HepG2 (cell line): ENCODE data around the gene POLRMT. TPM values are rescaled to one million over a fixed set of nuclear protein-coding genes. Genes with fewer than 3 reads are reported as not detected.

ENCODE experiments used
- CC2D1A ChIP-seq: sonication (generic); formaldehyde crosslinking; IDR thresholded peaks from 2 replicates; pipeline ENCODE4 v1.8.1; 2023; ENCODE audit warnings: mild to moderate bottlenecking, missing genetic modification reagents
- CHCHD3 ChIP-seq: sonication (generic); formaldehyde crosslinking; IDR thresholded peaks from 2 replicates; pipeline ENCODE4 v1.8.0; 2022; ENCODE audit warnings: mild to moderate bottlenecking, missing genetic modification reagents, moderate library complexity
- NFE2L1 ChIP-seq: sonication (generic); formaldehyde crosslinking; IDR thresholded peaks from 2 replicates; pipeline ENCODE4 v1.4.0; 2020; ENCODE audit warnings: missing genetic modification reagents, mild to moderate bottlenecking, borderline replicate concordance
- REPIN1 ChIP-seq: sonication (generic); formaldehyde crosslinking; IDR thresholded peaks from 2 replicates; pipeline ENCODE4 v1.8.0; 2022; ENCODE audit warnings: missing genetic modification reagents, low read depth, mild to moderate bottlenecking, borderline replicate concordance
- SKI ChIP-seq: fragments of 450-650 bp; IDR thresholded peaks from one replicate; pipeline ENCODE4 v1.6.1; 2018; ENCODE audit warnings: mild to moderate bottlenecking; ENCODE audit not compliant: partially characterized antibody
- SSRP1 ChIP-seq: IDR thresholded peaks from 2 replicates; pipeline ENCODE4 v1.6.1; 2016; ENCODE audit warnings: control low read depth
- TEAD2 ChIP-seq: sonication (generic); formaldehyde crosslinking; IDR thresholded peaks from 2 replicates; pipeline ENCODE4 v1.9.0; 2021; ENCODE audit warnings: missing genetic modification reagents
- ZFYVE20 ChIP-seq: sonication (generic); formaldehyde crosslinking; IDR thresholded peaks from 2 replicates; pipeline ENCODE4 v1.8.0; 2023; ENCODE audit warnings: low read depth, mild to moderate bottlenecking, moderate library complexity, missing genetic modification reagents, borderline replicate concordance
- ZNF780A ChIP-seq: sonication (generic); formaldehyde crosslinking; IDR thresholded peaks from 2 replicates; pipeline ENCODE4 v1.8.0; 2022; ENCODE audit warnings: mild to moderate bottlenecking, missing genetic modification reagents, moderate library complexity
- polyA plus RNA-seq, 8 experiments: library from polyadenylated mRNA; depleted of rRNA in 3 of 8; stranded (reverse) in 7 of 8; unstranded in 1 of 8; fragments of >200 nt; fragmentation: Illumina TruSeq in 4 of 8; extraction: Trizol in 4 of 8; gene quantifications; 2 replicates each; pipeline versions ENCODE4 v1.2.1 to v1.2.3, GENCODE V29; 2011 to 2016; ENCODE audit warnings: low read depth in 4 of 8, missing spikeins in 1 of 8, mixed read lengths in 1 of 8; ENCODE audit not compliant: insufficient read depth in 1 of 8
- total RNA-seq, 5 experiments: library from RNA; depleted of rRNA; stranded (reverse); fragments of >200 nt; fragmentation: Illumina TruSeq; extraction: Trizol; gene quantifications; 2 replicates each; pipeline ENCODE4 v1.2.3, GENCODE V29; 2016; ENCODE audit warnings: low read depth in 1 of 5
- TF ChIP-seq, protein P1 (sequence below), 2 experiments: fragments of 450-650 bp in 1 of 2; sonication (generic) in 1 of 2; formaldehyde crosslinking in 1 of 2; IDR thresholded peaks; 2 replicates each; pipeline versions ENCODE4 v1.6.1 to v1.8.0; 2016 to 2022; ENCODE audit warnings: antibody characterized with exemption in 1 of 2, mild to moderate bottlenecking in 1 of 2, missing genetic modification reagents in 1 of 2
- TF ChIP-seq, protein P2 (sequence below): sonication (generic); formaldehyde crosslinking; conservative IDR thresholded peaks from 2 replicates; pipeline ENCODE4 v1.4.0; 2020; ENCODE audit warnings: missing genetic modification reagents
- TF ChIP-seq, protein P3 (sequence below): sonication (generic); formaldehyde crosslinking; IDR thresholded peaks from 2 replicates; pipeline ENCODE4 v1.8.1; 2023; ENCODE audit warnings: mild to moderate bottlenecking, missing genetic modification reagents
- TF ChIP-seq, protein P4 (sequence below): IDR thresholded peaks from 2 replicates; pipeline ENCODE4 v1.6.1; 2016; ENCODE audit warnings: low read depth, borderline replicate concordance
- TF ChIP-seq, protein P5 (sequence below): sonication (generic); formaldehyde crosslinking; IDR thresholded peaks from 2 replicates; pipeline ENCODE4 v1.8.1; 2022; ENCODE audit warnings: low read depth, mild to moderate bottlenecking, missing genetic modification reagents

POLRMT gene
- total and polyA plus RNA-seq, 2 of the 13 experiments (the other 11 are each of a cell fraction or from before 2014, with no cell fraction given): 78.0 to 101 TPM

DNA sequence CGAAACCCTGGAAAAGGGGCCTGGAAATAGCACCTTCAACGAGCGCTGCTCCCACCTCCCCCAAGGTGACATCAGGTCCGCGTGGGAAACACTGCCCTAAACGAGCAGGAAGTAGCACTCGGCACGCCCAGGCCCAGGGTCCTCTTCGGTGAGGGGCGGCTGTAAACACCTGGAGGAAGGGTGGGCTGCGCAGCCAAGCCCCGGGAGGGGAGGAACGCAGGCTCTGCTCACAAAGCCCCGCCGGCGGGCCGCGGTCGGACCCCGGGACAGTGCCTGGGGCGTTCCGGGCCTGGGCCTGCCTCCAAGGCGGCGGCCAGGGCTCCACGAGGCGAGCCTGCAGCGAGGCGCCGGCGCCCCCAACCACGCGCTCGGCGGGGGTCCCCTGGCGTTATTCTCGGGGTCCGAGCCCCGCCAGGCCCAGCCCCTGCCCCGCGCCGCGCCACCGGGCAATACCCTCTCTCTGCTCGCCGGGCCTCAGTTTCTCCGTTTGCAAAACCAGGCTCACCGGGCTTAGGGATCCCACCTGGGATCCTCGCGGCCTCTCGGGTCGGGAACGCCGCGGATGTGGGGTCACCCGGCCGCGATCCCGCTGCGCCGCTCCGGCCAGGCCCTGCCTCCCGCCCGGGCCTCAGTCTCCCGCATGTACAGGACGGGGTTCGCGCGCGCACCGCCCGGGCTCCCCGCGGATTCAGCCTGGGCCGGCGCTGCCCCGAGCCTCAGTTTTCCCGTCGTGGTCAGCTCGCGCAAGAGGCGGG, 29.0 kb upstream of the POLRMT start (continued):
- TF ChIP-seq, protein P1, sequence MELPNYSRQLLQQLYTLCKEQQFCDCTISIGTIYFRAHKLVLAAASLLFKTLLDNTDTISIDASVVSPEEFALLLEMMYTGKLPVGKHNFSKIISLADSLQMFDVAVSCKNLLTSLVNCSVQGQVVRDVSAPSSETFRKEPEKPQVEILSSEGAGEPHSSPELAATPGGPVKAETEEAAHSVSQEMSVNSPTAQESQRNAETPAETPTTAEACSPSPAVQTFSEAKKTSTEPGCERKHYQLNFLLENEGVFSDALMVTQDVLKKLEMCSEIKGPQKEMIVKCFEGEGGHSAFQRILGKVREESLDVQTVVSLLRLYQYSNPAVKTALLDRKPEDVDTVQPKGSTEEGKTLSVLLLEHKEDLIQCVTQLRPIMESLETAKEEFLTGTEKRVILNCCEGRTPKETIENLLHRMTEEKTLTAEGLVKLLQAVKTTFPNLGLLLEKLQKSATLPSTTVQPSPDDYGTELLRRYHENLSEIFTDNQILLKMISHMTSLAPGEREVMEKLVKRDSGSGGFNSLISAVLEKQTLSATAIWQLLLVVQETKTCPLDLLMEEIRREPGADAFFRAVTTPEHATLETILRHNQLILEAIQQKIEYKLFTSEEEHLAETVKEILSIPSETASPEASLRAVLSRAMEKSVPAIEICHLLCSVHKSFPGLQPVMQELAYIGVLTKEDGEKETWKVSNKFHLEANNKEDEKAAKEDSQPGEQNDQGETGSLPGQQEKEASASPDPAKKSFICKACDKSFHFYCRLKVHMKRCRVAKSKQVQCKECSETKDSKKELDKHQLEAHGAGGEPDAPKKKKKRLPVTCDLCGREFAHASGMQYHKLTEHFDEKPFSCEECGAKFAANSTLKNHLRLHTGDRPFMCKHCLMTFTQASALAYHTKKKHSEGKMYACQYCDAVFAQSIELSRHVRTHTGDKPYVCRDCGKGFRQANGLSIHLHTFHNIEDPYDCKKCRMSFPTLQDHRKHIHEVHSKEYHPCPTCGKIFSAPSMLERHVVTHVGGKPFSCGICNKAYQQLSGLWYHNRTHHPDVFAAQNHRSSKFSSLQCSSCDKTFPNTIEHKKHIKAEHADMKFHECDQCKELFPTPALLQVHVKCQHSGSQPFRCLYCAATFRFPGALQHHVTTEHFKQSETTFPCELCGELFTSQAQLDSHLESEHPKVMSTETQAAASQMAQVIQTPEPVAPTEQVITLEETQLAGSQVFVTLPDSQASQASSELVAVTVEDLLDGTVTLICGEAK (IDR thresholded peaks at IDR 0.05): no peak
- TF ChIP-seq, protein P1 (CRISPR knock-in tag; IDR thresholded peaks at IDR 0.05): no peak
- TF ChIP-seq, protein P2, sequence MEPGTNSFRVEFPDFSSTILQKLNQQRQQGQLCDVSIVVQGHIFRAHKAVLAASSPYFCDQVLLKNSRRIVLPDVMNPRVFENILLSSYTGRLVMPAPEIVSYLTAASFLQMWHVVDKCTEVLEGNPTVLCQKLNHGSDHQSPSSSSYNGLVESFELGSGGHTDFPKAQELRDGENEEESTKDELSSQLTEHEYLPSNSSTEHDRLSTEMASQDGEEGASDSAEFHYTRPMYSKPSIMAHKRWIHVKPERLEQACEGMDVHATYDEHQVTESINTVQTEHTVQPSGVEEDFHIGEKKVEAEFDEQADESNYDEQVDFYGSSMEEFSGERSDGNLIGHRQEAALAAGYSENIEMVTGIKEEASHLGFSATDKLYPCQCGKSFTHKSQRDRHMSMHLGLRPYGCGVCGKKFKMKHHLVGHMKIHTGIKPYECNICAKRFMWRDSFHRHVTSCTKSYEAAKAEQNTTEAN (CRISPR knock-in tag): no peak
- TF ChIP-seq, protein P3, sequence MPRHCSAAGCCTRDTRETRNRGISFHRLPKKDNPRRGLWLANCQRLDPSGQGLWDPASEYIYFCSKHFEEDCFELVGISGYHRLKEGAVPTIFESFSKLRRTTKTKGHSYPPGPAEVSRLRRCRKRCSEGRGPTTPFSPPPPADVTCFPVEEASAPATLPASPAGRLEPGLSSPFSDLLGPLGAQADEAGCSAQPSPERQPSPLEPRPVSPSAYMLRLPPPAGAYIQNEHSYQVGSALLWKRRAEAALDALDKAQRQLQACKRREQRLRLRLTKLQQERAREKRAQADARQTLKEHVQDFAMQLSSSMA (CRISPR knock-in tag): no peak
- TF ChIP-seq CC2D1A (no peak), TEAD2 (CRISPR knock-in tag) (no peak), ZFYVE20 (CRISPR knock-in tag) (no peak; the same call in 1 of the 2 replicates), REPIN1 (CRISPR knock-in tag) (no peak), SKI (no peak), NFE2L1 (CRISPR knock-in tag) (no peak), CHCHD3 (CRISPR knock-in tag) (peak; percentile 74; the same call in 1 of the 2 replicates), SSRP1 (CRISPR knock-in tag) (no peak), ZNF780A (CRISPR knock-in tag) (0 out of 2 replicates have a peak, but pooled peaks have one; percentile 2)
- TF ChIP-seq, protein P4, sequence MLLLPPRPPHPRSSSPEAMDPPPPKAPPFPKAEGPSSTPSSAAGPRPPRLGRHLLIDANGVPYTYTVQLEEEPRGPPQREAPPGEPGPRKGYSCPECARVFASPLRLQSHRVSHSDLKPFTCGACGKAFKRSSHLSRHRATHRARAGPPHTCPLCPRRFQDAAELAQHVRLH (CRISPR knock-in tag): no peak
- TF ChIP-seq, protein P5, sequence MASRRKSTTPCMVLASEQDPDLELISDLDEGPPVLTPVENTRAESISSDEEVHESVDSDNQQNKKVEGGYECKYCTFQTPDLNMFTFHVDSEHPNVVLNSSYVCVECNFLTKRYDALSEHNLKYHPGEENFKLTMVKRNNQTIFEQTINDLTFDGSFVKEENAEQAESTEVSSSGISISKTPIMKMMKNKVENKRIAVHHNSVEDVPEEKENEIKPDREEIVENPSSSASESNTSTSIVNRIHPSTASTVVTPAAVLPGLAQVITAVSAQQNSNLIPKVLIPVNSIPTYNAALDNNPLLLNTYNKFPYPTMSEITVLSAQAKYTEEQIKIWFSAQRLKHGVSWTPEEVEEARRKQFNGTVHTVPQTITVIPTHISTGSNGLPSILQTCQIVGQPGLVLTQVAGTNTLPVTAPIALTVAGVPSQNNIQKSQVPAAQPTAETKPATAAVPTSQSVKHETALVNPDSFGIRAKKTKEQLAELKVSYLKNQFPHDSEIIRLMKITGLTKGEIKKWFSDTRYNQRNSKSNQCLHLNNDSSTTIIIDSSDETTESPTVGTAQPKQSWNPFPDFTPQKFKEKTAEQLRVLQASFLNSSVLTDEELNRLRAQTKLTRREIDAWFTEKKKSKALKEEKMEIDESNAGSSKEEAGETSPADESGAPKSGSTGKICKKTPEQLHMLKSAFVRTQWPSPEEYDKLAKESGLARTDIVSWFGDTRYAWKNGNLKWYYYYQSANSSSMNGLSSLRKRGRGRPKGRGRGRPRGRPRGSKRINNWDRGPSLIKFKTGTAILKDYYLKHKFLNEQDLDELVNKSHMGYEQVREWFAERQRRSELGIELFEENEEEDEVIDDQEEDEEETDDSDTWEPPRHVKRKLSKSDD (CRISPR knock-in tag): no peak
